Pulmonary artery endothelial cell (primary cell): ENCODE data around the gene FLAD1. TPM values are rescaled to one million over a fixed set of nuclear protein-coding genes. Genes with fewer than 3 reads are reported as not detected.

Source experiments
- DNase-seq: peaks from one replicate; pipeline ENCODE4 v3.0.0-alpha.2; 2011; ENCODE audit warnings: low read depth, low spot score
- total RNA-seq: library from RNA; depleted of rRNA; stranded (reverse); fragments of >200 nt; gene quantifications from 2 replicates; pipeline ENCODE4 v1.2.3, GENCODE V29; 2014

The FLAD1 gene
- total RNA-seq, 1 donor from 2014 or later: 29.5 TPM

DNA sequence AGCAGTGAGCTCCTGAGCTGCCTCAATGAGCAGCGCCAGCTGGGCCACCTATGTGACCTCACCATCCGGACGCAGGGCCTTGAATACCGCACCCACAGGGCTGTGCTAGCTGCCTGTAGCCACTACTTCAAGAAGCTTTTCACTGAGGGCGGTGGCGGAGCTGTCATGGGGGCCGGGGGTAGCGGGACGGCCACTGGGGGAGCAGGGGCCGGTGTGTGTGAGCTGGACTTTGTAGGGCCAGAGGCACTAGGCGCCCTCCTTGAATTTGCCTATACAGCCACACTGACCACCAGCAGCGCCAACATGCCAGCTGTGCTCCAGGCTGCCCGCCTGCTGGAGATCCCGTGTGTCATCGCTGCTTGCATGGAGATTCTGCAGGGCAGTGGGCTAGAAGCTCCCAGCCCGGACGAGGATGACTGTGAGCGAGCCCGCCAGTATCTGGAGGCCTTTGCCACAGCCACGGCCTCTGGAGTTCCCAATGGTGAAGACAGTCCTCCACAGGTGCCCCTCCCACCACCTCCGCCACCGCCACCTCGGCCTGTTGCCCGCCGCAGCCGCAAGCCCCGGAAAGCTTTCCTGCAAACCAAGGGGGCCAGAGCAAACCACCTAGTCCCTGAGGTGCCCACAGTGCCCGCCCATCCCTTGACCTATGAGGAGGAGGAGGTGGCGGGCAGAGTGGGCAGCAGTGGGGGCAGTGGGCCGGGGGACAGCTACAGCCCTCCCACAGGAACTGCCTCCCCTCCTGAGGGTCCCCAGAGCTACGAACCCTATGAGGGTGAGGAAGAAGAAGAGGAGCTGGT lies 31.8 kb downstream of the FLAD1 start:
- DNase-seq: no peak

DNA sequence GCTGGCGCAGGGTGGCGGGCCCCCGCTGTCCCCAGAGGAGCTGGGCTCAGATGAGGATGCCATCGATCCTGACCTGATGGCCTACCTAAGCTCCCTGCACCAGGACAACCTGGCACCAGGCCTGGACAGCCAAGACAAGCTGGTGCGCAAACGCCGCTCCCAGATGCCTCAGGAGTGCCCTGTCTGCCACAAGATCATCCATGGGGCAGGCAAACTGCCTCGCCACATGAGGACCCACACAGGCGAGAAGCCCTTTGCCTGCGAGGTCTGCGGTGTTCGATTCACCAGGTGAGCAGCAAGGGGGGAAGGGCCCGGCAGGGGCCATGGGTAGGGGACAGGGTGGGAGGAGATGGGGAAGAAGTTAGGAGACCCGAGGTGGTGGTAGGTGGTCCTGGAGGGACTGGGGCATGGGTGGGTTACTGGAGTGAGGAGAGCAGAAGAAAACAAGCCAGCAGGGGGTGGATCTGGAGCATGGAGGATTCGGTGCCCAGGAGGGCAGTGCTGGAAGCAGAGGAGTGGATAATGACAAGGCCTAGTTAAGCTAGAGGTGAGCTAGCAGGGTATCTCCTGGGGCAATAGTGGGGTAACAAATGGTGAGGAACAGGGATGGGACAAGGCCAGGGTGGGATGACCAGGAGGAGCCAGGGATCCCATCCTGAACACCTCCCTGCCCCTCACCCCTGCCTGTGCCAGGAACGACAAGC lies 32.5 kb downstream of the FLAD1 start:
- DNase-seq: no peak

DNA sequence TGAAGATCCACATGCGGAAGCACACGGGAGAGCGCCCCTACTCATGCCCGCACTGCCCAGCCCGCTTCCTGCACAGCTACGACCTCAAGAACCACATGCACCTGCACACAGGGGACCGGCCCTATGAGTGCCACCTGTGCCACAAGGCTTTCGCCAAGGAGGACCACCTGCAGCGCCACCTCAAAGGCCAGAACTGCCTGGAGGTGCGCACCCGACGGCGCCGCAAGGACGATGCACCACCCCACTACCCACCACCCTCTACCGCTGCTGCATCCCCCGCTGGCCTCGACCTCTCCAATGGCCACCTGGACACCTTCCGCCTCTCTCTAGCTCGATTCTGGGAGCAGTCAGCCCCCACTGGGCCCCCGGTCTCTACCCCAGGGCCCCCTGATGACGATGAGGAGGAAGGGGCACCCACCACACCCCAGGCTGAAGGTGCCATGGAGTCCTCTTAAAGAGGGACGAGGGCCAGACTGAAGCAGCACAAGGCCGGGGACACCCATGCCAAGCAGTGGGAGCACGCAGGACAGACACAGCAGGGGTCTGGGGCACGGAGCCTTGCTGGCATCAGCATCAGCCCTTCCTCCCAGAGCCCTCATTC lies 33.2 kb downstream of the FLAD1 start:
- DNase-seq: no peak

DNA sequence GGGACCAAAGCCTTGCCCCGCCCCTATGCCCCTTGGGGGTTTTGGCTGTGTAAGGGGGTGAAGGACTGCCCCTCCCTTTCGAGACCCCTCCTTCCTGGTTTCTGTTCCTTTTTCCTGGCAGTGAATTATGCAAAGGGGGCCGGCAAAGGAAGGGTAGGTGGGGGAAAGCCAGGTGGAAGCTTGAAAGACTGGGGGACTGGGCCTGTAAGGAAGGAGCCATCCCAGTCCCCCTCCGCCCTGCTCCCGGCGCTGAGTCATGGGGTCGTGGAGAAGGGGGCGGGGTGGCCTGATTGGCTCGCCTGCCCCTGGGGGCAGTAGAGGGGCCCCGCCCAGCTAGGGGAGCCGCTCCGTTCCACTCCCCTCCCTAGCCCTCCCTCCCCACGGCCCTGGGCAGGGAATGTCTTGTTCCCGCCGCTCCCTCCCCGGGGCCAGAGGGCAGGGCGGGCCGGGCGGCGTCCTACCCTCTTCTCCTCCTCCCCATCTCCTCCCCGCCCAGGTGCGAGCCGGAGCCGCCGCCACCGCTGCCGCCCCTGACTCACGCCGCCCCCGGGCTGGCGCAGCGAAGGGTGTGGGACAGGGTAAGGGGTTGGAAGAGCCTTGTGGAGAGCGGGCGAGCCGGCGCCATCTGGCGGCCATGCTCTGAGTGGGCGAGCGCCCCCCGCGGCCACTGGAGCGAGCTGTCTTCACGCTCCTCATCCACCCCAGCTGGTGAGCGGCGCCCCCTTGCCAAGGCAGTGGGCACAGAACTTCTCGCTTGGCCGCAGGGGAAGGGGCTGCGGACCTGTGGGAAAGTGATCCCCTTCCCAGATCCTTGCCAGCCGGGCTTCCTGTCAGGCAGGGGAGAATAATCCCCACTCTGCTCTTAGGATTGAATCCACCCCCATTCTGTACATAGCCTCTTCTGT lies 34.1 kb downstream of the FLAD1 start:
- peak; percentile 65 for DNase-seq

DNA sequence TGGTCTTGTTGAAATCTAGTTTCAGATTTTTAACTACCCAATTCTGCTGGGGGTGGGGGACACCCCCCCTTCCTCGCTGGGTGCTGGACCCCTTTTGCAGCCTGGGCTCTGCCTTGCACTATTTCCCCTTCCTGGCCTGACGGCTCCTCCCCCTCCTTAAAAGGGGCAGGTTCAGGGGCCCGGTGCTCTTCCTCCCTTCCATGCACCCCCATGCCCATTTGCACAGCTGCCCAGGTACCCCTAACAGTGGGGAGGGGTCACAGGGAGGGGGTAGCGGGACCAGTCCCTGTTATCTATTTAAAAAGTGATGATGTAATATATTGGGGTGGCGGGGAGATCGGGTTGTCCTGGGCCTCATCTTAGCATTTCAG lies 34.8 kb downstream of the FLAD1 start:
- DNase-seq: no peak

DNA sequence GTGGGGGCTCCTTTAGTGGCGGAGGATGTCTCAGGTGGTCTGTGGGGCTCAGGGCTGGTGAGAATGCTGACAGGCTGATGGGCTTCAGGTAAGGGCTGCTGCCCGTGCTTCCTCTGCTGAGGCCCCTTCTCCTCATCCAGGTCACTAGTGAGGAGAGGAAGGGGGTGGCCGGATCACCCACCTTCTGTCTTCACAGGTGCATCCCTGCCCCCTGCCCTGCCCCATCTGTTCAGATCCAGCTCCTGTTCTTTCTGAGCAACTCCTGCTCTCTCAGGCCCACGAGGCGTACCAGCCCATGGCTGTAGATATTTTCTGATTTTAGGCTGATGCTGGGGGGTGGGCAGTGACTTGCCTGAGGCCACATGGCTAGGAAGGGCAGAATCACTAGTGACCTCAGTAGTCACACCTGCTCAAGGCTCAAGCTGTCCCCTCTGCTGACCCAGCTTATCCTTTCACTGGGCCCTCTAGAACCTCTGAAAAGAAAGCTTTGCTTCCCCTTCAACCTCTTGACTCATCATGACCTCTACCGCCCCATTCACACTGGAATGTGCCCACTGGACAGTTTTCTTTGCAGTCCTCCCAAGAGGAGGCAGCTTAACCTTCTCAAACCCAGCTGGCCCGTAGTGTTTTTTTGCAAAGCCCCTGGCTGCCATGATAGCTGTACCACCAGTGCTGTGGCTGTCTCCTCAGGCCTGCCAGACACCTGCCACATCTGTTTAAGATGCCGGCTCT lies 35.6 kb downstream of the FLAD1 start:
- no peak for DNase-seq

DNA sequence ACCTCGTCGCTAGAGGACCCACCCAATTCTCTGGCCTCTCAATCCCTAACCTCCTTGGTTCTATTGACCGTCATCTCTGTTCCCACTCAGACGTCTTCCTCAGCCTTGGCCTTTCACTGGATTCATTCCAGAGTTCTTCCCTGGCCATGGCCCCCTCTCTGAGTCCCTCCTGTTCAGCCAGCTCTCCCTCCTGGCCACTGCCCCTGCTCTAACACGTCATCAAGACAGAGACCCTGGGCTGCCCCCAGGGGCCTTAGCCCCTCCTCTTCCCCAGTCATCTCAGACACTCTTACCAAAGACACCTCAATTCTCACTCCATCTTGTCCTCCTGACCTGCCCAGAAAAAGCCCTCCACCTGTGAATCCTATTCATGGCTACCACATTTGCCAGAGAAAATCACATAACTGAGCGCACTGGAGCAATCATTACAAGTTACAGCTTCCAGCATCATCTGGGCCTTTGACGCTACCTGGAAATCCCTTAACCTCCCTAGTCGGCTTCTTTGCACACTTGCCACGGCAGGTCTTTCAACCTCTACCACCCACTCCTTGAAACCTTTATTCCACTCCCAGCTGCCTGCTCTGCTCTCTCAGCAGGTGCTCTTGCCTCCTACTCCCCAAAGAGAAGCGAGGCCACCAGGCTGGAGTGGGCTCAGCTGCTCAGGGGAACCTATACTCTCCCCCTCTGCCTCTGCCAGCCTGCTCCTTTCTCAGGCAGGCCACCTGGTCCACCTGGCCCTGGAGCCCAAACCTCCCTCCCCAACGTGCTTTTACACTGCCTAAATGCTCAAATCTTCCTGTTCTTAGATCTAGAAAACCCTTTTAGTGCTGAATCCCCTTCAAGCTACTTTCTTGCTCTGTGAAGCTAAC lies 36.5 kb downstream of the FLAD1 start:
- DNase-seq: no peak

DNA sequence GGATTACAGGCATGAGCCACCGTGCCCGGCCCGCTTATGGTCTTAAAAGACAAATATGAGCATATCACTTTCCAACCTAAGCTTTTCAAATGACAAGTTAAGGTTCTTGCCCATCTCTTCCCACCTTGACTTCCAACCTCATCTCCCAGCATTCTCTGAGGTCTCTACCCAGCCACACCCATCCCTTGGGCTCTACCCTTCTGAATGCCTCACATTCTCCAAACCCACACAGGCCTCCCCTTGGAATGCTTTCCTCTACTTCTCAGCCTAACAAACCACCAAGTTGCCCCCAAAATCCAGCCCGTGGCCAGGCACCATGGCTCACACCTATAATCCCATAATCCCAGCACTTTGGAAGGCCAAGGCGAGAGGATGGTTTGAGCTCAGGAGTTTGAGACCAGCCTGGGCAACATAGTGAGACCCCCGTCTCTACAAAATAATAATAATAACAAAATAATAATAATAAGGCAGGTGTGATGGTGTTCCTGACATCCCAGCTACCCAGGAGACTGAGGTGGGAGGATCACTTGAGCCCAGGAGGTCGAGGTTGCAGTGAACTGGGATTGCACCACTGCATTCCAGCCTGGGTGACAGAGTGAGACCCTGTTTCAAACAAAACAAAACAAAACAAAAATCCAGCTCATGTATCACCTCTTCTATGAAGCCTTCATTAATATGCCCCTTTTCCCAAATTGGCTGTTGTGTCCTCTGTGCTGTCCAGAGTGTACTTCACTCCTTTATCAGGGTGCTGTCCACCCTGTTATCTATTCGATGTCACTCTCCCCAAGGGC lies 39.2 kb downstream of the FLAD1 start:
- no peak for DNase-seq

DNA sequence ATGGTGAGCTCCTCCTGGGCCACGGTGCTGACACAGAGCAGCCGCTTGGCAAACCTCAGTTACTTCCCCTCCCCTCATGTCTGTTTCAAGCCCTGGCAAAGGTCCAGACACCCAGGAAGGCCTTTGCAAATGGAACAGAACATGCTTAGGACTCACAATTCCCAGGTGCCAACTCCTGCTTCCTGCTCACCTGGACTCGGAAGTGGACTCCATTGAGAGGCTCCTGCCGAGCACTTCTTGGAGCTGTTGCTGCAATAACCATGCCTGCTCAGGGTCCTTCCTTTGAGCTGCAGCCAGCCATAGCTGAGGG lies 39.7 kb downstream of the FLAD1 start:
- DNase-seq: no peak

DNA sequence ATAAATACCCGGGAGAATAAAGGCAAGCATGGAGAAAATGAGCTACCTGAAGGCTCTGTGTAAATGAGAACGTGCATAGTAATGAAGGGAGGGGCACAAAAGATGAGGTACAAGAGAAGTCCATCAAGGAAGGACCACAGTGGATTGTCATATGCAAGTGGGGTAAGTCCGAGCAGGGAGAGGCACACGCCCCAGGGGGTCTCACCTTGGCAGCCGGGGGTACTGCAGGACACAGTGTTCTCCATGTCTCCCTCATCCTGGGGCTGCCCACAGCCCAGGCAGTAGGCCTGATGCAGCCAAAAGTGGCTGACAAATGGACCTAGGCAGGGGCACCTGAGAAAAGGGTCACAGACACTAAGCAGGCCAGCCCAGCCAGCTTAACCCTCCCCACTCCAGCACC lies 40.5 kb downstream of the FLAD1 start:
- DNase-seq: no peak

DNA sequence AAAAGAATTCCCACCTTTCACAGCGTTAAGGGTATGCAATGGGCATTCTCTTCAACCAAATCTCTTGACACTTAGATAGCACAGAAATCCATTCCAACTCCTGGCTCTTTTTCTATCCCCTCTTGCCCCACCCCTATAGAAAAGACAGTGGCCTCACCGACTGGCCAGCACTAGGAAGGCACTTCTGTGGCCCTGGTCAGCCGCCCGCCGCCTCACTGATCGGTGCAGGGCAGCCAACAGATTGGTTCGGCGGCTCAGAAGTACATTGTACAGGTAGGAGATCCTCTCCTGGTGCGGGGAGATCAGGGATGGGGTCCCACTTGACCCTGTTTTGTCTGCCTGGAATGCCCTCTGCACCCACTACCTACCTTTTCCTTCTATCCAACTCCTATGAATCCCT lies 41.2 kb downstream of the FLAD1 start:
- no peak for DNase-seq

DNA sequence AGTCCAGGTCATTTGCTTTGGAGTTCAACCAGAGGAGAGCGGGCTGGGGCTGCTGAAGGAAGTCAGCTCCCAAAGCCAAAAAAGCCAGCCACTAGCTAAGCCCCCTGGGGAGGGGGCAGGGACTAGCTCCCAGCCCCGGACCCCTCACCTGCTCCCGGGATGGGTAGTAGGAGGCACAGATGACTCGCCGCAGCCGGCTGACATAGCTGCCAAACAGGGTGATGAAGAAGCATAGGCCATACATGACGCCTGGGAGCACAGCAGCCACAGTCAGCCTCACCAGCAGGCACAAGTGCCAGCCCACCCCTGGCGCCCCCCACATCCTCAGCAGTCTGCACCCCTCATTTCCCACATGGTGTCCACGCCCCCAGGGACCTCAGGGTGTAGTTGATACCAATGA lies 43.0 kb downstream of the FLAD1 start:
- no peak for DNase-seq

DNA sequence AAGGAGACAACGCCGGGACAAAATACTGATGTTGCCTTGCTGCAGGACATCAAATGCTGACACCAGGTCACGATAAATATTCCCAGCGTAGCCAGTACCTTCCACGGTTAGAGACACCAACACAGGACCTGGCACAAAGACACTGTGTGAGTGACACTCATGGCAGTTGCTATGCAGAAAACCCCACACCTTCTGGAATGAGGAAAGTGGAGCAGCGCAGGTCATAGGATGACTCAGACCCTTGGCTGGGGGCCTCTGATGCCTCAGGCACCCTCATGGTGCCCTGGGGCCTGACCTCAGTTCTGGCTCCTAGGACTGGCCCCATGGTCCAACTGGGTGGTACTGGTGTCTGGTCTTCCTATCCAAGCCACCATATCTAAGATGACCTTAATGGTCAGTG lies 43.4 kb downstream of the FLAD1 start:
- DNase-seq: no peak

DNA sequence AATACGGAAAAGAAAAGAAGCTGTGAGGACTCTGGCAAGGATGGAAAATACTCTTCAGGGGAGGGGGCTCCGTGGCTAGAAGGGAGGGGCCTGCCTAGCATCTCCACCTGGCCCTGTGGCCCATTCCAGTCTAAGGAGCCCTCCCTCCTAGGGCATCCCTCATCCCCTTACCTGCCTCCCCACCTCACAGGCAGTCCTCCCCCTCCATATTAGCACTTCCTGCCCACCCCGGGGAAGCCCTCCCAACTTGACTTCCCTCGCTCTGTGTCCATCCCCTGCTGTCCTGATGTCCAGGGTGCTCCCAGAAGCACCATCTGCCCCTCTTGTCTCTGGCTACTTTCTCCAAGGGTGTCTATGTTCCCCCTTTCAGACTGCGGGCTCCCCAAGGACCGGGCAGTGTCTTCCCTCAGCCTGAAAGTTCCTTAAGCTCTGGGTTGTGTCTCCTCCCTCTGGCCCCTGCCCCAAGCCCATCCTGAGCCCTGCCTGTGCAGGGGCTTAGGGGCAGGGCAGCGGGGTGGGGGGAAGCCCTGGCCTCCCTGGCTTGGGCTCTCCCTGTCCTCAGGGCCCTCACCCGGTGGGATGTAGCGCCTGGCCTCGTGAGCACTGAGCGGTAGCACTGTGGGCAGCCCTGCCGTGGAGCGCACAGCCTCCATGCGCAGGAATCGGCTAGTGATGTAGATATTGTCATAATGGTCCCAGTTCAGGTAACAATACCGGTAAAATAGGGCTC lies 46.5 kb downstream of the FLAD1 start:
- DNase-seq: no peak

DNA sequence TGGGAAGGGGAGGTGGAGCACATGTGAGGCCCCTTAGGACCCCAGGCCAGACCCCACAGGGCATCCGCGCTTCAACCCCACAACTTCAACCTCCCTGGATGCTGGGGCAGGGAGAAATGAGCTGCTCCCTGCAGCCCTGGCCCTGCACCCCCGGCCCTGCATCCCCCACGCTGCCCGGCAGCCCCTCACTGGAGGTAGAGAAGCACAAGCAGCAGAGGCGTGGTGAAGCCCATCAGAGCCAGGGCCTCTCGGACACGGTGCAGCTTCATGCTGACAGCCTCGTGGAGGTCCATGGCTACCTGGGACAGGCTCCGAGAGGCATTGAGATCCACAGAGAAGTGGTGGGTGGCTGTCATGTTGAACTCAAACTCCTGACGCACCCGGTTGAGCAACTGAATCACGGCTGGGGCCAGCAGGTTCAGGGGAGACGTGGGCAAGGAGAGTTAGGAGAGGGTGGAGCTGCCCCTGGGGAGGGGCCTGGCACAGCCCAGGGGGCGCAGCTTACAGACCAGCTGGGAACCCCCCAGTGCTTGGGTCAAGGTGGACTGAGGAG lies 47.2 kb downstream of the FLAD1 start:
- no peak for DNase-seq

DNA sequence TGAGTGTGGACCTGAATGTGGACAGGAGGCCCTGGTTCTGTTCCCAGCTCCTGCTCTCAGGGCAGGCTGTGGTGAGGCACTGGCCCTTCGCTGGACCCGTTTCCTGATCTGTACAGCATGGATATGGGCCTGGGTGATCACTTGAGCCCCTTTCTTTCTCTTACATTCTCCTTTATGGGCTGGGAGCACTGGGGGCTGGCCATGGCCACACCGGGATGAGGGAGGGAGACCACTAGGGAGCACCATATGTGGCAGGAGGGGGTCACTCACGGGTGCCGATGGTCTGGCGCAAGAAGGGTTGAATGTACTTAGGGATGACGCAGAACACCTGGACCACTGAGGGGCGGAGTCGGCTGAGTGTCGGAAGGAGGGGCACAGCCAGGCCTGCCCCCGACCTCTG lies 47.8 kb downstream of the FLAD1 start:
- no peak for DNase-seq

DNA sequence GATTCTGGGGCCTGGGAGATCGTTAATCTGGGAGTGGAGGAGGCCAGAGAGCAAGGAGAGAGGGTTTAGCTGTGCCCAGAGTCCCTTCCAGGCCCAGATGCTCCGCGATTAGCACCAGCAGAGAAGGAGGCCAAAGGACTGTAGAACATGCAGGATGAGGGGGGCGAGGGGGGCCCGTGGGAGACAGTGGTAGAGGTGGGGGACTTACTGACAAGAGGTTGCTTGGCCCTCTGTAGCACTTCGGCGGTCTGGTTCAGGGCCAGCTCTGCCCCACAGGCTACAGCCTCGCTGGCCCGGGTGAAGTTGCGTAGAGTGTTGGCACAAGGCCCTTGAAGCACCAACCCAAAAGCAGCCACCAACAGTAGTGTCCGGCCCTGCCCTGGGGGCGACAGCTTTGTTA lies 49.7 kb downstream of the FLAD1 start:
- DNase-seq: no peak

DNA sequence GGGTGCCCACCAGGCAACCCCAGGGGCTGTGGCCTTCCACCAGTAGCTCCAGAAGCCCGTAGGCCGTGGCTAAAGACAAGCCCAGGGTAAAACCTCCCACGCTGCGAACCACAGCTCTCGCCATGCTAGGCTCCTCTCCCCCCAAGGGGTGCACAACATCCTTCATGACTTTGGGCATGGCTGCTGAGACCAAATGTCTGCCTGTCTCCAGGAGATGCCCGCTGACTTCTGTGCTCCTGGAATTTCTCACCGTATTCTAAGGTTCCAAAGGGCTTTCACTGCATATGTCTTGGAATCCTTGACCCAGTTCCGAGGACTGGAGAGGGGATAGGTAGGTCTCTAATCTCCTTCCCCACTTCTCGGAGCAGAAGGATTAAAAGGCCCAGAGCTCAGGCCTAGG lies 50.4 kb downstream of the FLAD1 start, which contains the start of the genes DCST1 and DCST2:
Gene DCST1 (plus strand): TSS at position 301 of the 400 bp plus-strand sequence. CDS start 213 bp downstream, outside the sequence.
Gene DCST2 (minus strand): TSS at position 258 of the 400 bp plus-strand sequence. CDS start 80 bp downstream, at position 178.
- no peak for DNase-seq
